GM23248 (cell line): ENCODE data around the gene WDR13.

Source experiments
- EZH2 ChIP-seq: fragments of 200-600 bp; sonication (generic); IDR thresholded peaks from 2 replicates; pipeline ENCODE4 v1.6.1; 2018; ENCODE audit warnings: antibody characterized with exemption, mild to moderate bottlenecking; ENCODE audit not compliant: insufficient read depth, poor library complexity, severe bottlenecking
- EZH2phosphoT487 ChIP-seq: fragments of 200-600 bp; sonication (generic); IDR thresholded peaks from 2 replicates; pipeline ENCODE4 v1.6.1; 2018; ENCODE audit warnings: antibody characterized with exemption, moderate library complexity, mild to moderate bottlenecking, low read depth; ENCODE audit not compliant: insufficient read depth

DNA sequence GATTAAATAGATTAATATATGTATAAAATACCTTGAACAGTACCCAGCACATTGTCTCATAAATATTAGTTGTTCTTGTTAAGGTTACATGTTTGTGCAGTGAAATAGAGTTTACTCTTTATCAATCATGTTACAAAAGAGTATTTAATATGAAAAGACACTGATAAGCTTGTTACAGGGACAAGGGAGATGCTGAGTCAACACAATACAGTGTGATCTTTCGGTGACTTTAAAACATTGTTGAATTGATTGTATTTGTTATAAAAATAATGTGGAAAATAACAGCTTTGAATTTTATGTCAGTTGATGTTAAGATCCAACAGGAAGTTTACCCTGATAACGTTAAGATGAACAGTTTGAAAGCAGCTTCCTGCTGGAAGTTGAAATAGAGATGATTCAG lies 1.4 kb upstream of the WDR13 start:
- TF ChIP-seq EZH2phosphoT487: no peak
- TF ChIP-seq EZH2: no peak
